DLD1 (cell line): Measurements from ENCODE around the gene GABRG3.

Experiments
- in situ Hi-C: cut with HindIII; loops from 2 replicates; pipeline ENCODE4 v1.10.0; 2017; ENCODE audit warnings: low sequenced_read_pairs

The GABRG3 gene

DNA sequence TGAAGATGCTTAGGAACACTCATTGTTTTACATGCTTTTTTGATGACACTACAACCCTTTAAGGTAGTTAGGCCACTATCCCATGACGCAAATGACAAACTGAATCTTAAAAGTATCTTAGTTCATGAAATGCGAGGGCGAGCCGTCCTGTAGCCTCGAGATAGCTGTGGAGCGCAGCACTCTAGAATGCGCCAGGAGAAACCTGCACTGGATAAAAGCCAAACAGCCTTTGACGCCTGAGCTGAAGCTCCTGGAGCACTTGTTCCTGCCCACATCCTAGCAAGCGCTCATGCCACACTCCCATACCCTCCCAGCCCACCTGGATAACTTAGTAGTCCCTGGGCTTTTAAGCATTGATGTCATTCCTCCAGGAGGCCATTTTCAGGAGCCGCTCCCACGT, 516.9 kb downstream of the GABRG3 start:
- in situ Hi-C loops = no loop called here

DNA sequence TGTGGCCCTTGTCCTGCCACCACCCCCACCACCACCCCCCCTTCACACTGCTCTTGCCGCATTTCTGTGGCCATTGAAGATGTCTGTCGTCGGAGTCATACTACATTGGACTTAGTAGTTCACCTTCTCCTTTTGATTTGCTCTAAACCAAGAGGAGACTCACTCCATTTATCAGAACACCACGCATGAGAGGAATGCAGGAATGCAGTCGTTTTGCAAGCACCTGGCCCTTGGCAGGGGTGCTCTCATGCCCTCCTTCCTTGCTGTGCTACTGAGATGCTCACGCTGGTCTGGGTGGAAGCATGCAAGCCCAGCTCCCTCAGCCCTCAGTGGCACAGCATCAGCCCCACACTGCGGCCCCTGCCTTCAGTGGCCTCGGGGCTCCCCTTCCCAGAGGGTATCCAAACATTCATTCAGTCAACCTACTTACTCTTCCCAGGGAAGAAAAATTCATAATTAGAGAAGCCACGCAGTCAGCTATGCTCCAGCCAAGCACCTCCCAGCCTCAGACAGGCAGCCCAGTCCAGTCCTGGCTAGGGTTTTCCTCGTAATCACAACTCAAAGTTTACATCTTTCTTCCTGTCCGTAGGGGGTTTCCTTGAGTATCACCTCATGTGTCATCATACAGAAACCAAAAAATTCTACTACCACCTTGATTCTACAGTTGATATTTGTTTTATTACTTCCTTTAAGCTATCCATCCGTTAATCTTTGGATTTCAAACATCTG, 520.0 kb downstream of the GABRG3 start:
- in situ Hi-C loops = no loop called here

DNA sequence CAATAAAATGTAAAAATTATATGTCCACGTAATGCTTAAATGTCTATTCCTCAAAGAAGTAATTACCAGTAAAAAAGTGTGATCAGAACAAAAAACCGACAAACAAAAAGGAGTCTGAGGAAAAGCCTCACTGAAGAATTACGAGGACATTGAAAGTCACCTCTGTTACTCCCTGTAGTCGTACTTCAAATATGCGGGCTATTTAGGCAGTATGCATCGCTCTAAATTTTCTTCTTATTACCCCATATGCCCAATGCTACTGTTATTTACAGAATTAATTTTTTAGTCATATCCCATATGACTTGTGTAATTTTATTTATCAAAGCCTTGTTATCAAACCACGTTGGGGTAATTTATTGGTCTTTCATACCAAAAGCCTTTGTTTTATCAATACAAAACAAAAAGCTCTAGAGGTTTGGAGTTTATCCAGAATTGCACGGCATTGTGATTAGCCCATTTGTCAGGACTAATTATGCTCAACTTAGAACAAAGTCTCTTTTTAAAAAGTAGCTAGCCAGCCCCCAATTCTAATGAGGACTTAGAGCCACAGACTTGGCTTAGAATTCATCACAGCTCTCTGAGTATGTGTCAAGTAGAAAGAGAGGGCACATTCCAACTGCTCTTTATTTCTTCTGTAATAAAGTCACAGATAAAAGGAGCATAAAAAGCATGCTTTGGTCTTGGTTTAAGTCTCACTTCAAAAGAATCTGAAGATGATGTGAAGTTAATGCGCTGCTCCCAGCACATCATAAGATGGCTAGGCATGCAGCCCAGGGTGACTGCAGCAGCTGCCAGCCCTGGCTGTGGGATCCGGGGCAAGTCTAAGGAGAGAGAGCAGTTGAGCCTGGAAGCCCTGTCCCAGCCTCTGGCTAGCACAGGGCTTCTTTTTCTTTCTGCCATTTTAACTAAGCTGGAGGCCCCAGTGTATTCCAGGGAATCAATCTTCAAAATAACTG, 521.0 kb downstream of the GABRG3 start:
- in situ Hi-C loops = no loop called here

DNA sequence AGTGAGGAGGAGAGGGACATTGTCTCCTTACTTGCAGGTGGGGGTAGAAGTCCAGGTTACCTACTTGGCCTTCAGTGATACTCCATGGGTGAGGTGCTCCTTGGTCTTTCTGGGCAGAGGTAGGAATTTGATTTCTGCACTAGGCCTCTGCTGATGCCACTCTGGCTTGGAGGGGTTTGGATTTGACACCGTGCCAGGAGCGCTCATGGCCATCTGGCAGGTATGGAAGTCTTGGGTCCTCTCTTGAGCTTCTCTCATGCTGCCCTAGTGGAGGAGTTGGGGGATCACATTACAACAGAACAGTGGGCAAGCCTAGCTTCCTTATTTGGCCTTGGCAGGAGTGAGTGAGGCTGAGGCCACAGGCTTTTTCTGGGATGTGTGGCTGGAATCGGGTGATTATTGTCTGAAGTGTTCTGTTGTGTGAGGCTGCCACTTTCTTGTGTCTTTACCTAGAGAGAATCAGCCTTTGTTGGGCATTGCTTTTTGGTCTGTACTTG, 525.0 kb downstream of the GABRG3 start:
- in situ Hi-C loops = no loop called here

DNA sequence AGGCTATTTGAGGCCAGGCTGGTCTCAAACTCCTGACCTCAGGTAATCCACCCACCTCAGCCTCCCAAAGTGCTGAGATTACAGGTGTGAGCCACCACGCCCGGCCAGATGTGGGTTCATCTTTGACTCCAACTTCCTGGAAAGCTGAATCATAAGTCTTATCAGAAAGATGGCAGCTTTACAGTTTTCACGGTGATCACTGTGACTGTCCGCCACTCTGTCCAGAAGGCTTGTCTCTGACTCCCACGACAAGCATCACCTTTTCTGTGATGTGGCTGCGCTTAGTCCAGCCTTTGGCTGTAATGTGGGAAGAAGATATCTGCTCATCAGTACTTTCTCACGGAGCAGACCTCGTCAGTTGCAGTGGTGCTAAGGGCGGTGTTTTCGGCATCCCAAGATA, 527.7 kb downstream of the GABRG3 start:
- in situ Hi-C loops = no loop called here

DNA sequence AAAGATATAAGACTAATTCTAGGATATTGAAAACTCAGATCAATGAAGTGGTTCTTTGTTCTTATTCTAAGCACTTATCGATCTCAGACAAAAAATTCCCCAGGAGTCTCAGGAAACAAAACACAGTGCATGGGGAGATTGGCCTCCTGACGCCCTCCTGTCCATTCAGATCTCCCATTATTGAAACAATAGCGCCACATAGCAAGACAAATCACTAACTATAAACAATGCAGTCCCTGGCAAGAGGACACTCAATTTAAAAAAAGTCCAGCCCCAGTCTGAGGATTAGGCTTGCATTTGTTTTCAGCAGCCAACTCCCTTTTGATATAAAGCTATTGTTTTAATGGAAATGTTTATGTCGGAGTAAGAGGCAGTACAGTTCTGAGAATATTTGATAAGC, 528.2 kb downstream of the GABRG3 start:
- in situ Hi-C loops = no loop called here

DNA sequence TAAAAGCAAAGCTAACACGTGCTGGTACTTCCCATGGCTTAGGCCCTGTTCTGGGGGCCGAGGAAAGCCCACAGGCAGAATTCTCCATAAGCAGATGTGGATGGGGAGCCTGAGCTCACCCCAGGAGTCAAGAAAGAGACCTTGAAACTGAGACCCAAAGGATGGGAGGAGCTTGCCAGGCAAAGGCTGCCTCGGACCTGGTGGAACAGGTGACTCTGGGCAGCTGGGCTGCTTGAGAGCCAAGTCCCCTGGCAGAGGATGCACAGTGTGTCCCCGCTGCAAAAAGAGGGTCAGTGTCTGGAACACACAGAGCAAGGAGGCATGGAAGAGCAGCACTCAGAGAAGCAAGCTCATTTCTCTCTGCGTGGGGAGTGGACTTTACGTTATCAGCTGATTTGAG, 528.7 kb downstream of the GABRG3 start:
- in situ Hi-C loops = no loop called here

DNA sequence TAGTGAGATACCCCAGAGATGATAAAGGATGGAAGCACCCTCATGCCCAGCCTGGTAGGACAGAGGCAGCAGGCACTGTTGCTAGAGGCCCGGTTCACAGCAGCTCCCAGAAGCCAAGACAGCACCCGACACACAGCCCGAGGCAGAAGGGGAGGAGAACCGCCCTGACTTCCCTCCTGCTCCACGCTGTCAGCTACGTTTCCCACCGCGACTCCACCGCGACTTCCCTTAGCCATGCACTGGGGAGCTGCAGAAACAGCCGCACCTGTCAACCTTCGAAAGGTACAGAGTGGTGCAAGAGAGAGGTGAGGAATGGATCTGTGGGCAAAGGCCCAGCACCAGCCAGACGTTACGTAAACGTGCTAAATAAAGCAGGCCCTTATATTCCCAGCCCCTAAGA, 529.2 kb downstream of the GABRG3 start:
- in situ Hi-C loops = no loop called here

DNA sequence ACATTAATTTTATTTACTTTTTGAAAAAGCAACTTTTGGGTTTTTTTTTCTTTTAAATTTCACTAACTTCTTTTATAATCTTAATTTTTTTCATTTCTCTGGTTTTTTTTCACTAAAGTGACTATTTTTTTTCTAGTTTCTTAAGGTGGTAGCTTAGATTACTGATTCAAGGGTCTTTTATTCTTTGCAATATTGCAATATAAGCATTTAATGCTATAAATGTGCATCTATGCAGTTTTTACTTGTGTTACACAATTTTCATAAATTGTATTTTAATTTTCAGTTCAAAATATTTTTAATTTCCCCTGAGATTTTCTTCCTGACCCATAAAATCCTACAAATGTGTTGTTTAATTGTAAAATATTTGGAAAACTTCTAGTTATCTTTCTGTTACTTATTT, 535.8 kb downstream of the GABRG3 start:
- in situ Hi-C loops = no loop called here

DNA sequence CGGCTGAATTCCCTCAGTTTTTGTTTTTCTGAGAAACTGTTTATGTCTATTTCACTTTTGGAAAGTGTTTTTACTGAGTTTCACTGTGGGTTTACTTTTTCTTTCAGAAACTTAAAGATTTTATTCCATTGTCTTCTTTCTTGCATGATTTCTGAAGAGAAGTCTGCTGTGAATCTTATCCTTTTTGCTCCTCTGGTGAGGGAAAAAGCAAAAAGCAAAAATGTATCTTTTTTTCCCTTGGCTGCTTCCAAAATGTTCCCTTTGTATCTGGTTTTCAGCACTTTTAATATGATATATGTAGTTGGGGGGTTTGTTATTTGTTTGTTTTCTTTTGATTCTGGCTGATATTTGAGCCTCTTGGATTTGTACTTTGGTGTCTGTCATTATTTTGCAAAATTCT, 538.0 kb downstream of the GABRG3 start:
- in situ Hi-C loops = no loop called here

DNA sequence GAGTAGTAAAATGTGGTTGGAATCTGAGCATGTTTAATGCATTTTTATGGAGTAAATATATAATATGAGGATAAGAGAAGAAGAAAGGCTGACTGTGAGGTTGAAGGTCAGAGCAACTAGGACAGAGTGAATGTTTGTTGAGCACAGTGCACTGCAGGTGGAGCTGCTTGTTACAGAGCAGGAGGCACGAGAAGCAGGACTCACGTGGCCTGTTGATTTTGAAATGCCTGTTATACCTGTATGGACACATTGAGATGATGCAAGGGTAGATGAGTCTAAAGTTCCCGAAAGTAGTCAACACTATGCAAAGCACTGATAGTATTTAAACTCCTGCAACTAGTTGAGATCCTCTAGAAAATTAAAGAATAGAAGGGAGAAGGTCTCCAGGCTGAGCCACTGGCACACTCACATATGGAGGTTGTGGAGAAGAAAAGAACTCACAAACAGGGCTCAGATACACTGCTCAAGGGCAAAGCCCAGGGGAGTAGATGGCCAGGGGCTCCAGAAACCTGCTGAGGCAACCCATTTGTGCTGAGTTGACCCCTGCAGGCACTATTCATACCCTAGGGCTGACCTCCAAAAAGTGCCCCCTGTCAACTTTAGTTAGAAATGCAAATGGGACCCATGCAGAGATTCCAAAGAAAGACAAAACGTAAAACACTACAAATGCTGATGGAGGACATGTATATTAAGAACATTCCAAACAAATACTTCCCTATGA, 541.5 kb downstream of the GABRG3 start:
- in situ Hi-C loops = no loop called here

DNA sequence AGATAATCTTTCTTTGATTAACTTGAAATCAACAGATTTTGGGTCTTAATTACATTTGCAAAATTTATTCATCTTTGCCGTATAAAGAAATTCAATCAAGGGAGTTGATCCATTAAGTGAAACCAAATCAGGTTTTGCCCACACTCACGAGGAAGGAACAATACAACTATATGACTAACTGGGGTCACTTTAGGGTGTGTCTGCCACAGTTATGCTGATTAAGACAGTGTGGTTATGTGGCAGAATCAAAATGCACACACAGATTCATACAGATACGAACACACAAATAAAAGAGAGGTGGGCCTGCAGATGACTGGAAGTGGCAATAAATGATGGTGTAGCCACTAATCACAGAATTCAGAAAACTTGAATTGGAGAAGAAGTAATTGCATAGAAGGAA, 543.5 kb downstream of the GABRG3 start:
- in situ Hi-C loops = no loop called here

DNA sequence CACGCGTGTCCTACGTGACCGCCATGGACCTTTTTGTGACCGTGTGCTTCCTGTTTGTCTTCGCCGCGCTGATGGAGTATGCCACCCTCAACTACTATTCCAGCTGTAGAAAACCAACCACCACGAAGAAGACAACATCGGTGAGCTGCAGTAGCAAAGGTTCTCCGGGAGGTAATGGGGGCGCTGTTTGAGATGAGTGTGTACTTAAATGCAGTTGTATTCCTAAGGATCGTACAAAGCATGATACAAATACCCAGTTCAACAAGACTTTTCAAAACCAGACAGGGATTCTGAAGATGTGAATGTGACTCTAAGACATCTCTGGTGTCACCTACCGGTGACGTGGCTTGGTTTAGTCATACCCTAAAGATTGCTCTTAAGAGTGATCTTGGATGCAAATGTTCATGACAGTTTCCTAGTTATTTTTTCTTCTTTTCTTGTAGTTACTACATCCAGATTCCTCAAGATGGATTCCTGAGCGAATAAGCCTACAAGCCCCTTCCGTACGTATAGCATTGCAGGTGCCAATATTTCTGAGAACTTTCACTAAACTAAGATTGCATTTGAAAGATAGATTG, 556.6 kb downstream of the GABRG3 start:
- in situ Hi-C loops = no loop called here

DNA sequence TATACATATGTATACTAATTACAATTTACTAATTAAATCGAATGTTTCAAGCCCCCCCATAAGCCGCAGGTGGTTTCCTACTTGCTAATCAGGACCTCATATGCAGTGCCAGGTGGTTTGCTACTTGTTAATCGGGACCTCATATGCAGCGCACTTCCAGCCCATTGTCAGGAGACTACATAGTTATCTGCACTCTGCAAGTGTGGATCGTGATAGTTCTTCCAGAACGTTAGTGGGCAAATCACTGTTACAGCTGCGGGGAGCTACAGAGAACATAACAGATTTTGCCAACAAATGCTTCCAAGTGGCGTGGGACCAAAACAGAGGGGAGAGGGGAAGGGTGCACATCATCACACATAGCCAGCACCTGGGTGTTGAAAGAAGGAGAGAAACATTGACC, 558.4 kb downstream of the GABRG3 start:
- in situ Hi-C loops = no loop called here

DNA sequence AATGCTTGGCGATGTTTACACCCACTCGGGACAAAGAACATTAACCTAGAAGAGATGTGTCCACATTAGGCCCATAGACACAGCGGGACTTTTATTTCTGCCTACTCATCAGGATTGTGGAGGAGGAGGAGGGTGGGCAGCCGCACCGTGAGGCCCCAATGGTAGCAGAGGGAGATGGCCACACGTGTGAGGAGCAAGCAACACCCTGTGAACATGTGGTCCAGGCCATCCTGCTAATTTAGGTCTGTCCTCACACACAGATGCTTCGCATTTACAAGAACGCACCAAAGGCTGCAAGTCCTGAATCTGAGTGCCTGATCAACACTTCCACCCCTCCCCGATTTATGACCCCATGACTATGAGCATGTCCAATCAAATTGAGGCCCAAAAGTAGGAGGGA, 560.0 kb downstream of the GABRG3 start:
- in situ Hi-C loops = no loop called here

DNA sequence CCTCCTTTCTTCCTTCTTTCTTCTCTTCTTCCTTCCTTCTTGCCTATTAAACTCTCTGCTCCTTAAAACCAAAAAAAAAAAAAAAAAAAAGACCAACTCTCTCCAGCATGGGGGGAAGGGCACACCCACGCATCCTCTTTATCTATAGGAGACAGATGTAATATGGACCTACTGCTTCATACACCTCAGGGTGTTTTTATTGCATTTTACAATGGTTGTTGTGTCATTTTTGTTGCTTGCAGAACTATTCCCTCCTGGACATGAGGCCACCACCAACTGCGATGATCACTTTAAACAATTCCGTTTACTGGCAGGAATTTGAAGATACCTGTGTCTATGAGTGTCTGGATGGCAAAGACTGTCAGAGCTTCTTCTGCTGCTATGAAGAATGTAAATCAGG, 561.4 kb downstream of the GABRG3 start:
- in situ Hi-C loops = no loop called here

DNA sequence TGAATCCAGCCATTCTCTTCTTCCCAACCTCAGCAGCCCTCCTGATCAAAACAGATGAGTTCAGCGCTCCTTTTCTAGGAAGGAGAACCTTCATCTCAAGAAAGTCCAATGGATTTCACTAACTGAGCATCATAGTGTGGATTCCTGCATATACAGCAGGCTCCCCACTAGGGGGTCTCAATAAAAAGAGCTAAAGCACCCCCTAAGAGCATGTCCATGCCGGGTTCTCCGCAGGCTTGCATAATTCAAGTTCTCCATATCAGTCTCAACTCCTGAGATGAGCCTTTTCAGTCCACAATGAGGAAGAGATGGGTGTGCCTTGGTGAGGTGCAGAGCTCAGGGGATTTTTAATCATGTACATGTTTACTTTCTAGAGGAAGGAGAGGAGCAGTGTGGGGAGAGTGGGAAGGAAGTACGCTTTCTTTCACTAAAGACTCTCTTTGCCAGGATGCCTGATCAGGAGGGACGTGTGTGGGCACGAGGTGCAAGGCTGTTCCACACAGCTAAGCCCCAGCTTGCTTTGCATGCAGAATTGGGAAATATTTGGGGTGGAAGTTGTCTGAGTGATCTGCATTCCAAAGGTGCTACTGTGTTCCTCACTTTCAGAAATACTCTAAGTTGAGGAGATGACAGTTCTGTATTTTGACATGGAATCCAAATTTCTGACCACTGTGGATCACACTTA, 564.6 kb downstream of the GABRG3 start:
- in situ Hi-C loops = no loop called here

DNA sequence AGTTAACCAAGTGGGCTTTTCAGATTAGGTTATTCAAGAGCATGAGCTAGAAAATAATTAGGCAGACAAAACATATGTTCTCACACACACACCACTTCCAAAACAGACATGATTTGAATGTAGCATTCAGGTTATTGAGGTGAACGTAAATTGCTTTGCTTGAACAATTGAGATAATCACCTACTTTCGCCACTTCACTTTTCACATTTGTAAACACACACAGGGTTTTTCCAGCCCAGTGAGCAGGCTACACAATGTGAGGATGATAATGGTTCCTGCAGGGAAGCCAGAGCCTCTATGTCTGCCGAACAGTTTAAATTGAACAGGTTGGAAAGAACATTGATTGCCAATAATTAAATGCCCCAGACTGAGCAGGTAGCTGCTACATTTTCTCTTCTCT, 567.3 kb downstream of the GABRG3 start:
- in situ Hi-C loops = no loop called here

DNA sequence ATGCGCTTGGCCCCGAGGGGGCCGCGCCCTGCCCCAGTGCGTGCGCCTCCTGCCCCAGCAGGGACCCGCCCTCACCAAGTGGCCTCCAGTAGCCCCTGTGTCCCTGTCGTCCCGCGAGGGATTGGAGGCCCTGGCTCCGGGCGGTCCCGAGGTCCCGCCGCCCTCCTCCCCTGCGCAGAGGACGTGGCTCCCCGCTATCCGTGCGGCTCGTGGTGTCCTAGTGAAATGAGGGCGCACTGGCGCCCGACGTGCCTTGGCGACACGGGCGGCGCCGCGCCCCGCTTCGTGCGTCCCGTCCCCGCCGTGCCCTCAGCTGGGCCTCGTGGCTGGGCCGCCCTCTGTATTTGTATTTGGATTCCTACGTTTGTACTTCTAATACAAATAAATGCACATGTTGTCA, 570.6 kb downstream of the GABRG3 start:
- in situ Hi-C loops = no loop called here

DNA sequence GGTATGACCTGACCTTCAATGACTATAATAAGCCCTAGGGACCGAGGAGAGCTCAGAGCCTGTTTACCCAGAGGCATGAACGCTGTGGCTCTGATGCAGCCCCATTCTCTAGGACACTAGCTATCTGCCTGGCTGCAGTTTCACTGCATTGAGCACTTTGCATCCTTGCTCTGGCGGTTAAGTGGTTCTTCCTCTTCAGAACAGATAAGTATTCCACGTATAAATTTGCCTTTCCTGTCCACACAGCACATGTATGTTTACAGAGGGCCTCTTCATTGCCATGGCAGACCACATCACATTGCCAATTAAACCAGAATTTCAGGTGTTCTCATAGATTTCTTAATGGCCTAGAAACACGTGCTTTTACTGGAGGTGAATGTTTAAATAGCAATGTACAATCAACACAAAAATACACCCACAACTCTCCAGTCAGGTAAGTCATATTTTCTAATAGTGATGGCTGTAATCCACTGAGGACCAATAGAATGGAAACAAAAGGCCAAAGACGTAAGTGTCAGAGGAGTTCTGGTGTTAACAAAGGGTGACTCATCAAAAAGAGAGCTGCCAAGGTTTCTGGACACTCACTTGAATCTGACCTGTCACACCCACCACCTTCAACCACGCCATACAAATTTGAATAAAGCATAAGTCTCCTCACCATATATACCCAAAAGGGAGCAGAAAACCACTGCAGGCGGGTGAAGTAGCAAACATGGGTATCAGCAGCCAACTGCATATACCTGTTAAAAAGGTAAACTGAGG, 574.7 kb downstream of the GABRG3 start:
- in situ Hi-C loops = no loop called here
